Measurements from ENCODE around the gene VPS37D.

GRCh38 chr7:73679709-73680108 lies 12.1 kb downstream of the VPS37D start:
- TF ChIP-seq CTCF (conservative IDR thresholded peaks at IDR 0.05) (no peak), EZH2 (IDR thresholded peaks at IDR 0.05; ENCODE audit: low read depth) (no peak)

All from PC-9 (cell line).